Central memory CD4-positive, alpha-beta T cell (primary cell): Measurements from ENCODE around the gene ZNF486.
A peak's percentile ranks its signal among the peaks of the same experiment; 100 is the strongest.
"Not testable (repeated sequence)": the region's sequence is repeated elsewhere in the genome, so short reads cannot be mapped to it uniquely, and the experiment has no call there.

Experiments used
- DNase-seq: peaks from one replicate; pipeline ENCODE4 v3.0.0; 2022
- total RNA-seq, 3 experiments: gene quantifications; one replicate each; lab custom pipeline; 2026; lab: John Stamatoyannopoulos, UW

Gene ZNF486
- 8.9 to 27.9 (median 13.5) reads per million in 3 experiments for total RNA-seq

DNA sequence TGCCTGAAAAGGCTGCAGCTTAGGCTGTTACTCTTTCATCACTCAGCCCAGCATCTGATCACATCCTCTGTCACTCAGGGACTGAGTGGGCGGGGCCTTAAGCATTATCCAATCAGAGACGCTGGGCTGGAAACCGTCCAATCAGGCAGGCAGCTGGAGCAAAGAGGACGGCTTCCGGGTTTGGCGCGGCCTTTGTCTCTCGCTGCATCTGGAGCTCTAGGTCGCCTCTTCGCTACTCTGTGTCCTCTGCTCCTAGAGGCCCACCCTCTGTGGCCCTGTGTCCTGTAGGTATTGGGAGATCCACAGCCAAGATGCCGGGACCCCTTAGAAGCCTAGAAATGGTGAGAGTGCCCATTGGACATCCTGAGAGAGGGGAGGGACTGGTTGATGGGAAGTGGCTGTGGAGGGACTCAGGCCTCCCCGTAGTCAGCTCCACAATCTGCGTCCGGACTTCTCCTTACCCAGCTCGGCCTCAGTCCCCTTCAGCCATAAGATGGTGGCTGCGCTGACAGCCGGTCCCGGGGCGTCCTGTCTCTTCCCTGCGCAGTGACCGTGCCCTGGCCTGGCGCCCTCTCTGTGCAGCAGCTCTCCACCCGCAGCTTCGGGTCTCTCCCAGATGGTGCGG is at the start of gene ZNF486:
Gene ZNF486 (plus strand): TSS at position 195 of the 625 bp plus-strand sequence. CDS start 117 bp downstream, at position 312.
- DNase-seq: peak; percentile 91

DNA sequence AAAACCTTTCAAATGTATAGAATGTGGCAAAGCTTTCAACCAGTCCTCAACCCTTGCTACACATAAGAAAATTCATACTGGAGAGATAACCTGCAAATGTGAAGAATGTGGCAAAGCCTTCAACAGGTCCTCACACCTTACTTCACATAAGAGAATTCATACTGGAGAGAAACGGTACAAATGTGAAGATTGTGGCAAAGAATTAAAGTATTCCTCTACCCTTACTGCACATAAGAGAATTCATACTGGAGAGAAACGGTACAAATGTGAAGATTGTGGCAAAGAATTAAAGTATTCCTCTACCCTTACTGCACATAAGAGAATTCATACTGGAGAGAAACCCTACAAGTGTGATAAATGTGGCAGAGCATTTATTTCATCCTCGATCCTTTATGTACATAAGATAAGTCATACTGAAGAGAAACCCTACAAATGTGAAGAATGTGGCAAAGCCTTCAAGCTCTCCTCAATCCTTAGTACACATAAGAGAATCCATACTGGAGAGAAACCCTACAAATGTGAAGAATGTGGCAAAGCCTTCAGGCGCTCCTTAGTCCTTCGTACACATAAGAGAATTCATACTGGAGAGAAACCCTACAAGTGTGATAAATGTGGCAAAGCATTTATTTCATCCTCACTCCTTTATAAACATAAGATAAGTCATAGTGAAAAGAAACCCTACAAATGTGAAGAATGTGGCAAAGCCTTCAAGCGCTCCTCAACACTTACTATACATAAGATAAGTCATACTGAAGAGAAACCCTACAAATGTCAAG is 48.8 kb upstream of the ZNF486 start:
- not testable (repeated sequence) for DNase-seq

DNA sequence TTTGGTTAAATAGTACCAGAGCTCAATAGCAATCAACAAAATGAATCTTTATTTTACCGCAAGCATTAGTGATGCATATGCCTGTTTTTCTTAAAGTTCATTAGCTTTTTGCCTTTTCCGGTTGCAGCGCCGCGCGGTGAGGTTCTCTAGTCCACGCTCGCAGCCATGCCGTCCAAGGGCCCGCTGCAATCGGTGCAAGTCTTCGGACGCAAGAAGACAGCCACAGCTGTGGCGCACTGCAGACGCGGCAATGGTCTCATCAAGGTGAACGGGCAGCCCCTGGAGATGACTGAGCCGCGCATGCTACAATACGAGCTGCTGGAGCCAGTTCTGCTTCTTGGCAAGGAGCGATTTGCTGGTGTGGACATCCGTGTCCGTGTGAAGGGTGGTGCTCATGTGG is 42.1 kb upstream of the ZNF486 start:
- no peak for DNase-seq

DNA sequence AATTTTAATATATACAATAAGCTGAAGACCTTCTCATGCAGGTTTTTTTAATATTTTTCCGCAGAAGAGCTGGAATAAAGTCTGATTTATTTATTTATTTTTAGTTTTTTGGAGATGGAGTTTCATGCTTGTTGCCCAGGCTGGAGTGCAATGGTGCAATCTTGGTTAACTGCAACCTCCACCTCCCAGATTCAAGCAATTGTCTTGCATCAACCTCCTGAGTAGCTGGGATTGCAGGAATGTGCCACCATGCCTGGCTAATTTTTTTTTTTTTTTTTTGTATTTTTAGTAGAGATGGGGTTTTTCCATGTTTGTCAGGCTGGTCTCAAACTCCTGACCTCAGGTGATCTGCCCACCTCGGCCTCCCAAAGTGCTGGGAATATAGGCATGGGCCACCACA is 34.1 kb upstream of the ZNF486 start:
- not testable (repeated sequence) for DNase-seq

DNA sequence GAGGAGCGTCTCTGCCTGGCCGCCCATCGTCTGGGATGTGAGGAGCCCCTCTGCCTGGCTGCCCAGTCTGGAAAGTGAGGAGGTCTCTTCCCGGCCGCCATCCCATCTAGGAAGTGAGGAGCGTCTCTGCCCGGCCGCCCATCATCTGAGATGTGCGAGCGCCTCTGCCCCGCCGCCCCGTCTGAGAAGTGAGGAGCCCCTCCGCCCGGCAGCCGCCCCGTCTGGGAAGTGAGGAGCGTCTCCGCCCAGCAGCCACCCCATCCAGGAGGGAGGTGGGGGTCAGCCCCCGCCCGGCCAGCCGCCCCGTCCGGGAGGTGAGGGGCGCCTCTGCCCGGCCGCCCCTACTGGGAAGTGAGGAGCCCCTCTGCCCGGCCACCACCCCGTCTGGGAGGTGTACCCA is 29.3 kb upstream of the ZNF486 start:
- DNase-seq: not testable (repeated sequence)

DNA sequence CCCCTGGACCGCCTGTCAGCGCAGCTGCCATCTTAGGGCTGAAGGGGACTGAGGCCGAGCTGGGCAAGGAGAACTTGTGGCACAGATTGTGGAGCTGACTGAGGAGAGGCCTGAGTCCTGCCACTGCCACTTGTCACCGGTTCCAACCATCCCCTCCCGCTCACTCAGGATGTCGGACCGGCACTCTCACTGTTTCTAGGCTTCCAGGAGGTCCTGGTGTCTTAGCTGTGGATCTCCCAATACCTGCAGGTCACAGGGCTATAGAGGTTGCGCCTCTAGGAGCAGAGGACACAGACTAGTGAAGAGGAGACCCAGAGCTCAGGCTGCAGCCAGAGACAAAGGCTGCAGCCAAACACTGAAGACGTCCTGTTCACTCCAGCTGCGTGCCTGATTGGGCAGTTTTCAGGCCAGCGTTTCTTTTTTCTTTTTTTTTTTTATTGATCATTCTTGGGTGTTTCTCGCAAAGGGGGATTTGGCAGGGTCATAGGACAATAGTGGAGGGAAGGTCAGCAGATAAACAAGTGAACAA is 15.3 kb upstream of the ZNF486 start:
- DNase-seq: no peak

DNA sequence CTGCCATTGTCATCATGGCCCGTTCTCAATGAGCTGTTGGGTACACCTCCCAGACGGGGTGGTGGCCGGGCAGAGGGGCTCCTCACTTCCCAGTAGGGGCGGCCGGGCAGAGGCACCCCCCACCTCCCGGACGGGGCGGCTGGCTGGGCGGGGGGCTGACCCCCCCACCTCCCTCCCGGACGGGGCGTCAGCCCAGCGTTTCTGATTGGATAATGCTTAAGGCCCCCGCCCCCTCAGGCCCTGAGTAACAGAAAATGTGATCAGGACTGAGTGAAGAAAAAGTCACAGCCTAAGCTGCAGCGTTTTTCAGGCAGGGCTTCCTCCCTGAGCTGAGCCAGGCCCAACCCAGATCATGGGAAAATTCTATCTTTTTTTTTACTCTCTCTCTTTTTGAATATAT is 14.5 kb upstream of the ZNF486 start:
- DNase-seq: not testable (repeated sequence)

DNA sequence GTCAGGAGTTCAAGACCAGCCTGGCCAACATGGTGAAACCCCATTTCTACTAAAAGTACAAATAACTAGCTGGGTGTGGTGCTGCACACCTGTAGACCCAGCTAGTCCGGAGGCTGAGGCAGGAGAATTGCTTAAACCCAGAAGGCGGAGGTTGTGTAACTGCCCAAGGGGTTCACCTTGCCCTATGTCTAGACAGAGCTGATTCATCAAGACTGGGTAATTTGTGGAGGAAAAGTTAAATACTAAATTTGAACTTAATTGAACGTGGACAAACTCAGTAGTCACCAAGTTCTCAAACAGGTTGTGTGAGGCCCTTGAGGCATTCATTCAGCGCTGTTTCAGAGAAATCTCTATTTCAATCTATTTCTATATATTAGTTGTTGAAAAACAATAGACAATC is 13.7 kb upstream of the ZNF486 start:
- no peak for DNase-seq

DNA sequence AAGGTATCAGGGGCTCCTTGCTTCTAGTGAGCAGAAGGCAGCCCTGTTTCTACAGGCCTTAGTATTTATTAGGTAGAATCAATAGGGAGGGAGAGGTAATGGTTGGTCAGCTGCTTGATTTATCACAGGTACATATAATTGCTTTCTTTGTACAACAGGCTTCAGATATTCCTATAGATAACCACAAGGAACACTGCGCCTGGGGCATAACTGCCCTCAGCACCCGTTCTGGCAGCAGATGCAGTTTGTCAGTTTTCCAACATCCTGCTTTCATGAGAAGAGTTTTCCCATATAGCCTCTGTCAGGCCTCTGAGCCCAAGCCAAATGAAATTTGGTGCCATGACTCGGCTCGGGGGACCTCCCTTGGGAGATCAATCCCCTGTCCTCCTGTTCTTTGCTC is 12.4 kb upstream of the ZNF486 start:
- DNase-seq: no peak

DNA sequence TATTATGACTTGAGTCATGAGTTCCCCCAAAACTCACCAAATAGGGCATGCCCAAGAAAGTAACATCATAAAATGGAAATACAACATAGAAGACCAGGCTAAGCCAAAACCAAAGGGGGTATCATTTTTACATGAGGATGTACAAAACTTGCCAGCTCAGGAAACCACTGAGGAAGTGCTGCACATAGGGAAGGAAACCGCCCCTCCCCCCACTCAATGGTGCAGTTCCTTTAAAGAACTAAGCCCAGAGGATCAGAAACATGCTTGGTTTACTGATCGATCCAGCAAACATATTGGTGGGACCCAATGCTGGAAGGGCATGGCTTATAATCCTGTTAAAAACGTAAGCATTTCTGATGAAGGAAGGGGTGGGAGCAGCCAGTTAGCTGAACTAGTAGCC is 4.2 kb upstream of the ZNF486 start:
- DNase-seq: peak; percentile 13

DNA sequence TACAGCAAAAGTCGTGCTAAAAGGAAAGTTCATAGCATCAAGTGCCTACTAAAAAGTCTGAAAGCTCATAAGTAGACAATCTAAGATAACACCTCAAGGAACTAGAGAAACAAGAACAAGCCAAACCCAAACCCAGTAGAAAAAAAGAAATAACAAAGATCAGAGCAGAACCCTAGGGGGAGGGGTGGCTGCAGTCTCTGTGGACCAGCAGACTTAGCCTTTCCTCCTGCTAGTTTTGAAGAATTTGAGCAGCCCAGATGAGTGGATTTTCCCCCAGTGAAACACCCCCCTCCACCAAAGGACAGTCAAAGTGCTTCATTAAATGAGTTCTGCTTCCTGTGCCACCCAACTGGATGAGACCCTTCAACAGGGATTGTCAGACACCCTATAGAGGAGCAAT is 2.6 kb upstream of the ZNF486 start:
- no peak for DNase-seq

DNA sequence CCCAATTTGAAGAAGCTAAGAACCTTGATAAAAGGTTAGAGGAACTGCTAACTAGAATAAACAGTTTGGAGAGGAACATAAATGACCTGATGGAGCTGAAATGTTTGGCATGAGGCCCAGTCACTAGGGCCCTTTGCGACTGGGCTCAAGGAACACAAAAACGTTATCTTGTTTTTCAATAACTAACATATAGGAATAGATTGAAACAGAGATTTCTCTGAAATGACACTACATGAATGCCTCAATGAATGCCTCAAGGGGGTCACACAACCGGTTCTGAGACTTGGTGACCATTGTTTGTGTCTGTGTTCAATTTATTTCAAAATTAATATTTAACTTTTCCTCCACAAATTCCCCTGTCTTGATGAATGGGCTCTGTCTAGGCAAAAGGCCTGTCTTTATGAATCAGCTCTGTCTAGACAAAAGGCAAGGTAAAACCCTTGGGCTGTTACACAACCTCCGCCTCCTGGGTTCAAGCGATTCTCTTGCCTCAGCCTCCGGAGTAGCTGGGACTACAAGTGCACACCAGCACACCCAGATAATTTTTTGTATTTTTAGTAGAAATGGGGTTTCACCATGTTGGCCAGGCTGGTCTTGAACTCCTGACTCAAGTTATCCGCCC is 932 bp upstream of the ZNF486 start:
- DNase-seq: no peak

DNA sequence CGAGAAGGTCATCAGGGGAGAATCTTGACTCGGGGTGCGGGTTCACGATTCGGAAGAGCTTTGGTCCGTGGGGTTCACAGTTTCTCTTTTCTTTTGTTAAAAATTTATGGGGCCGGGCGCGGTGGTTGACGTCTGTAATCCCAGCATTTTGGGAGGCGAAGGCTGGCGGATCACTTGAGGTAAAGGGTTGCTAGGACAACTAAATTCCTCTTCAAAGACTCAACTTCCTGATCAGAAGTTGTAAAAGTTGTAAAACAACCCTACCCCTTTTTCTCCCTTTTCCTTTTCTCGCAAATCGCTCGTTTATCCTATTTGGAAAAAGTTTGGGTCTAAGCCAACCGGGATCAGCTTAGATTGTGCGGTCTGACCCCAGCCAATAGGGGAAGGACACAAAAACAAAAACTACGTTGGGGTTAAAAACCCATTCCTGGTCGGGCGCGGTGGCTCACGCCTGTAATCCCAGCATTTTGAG is 673 bp downstream of the ZNF486 start:
- DNase-seq: no peak

DNA sequence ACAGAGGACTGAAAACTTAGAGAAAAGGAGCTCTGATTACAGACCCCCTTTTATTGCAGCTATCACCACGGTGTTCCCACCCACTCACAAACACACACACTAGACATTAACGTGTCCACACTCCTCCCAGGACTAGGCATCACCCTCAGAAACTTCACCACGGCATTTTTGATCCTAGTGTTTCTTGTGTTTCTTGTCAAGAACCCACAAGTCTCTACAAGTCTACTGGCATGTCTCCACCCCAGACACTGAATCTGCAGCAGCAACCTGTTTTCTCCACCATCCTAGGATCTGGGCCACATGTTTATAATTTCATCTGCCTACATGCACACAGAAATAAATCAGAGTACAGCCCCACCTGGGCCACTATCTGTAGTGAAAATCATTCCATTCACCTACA is 4.3 kb downstream of the ZNF486 start:
- no peak for DNase-seq

DNA sequence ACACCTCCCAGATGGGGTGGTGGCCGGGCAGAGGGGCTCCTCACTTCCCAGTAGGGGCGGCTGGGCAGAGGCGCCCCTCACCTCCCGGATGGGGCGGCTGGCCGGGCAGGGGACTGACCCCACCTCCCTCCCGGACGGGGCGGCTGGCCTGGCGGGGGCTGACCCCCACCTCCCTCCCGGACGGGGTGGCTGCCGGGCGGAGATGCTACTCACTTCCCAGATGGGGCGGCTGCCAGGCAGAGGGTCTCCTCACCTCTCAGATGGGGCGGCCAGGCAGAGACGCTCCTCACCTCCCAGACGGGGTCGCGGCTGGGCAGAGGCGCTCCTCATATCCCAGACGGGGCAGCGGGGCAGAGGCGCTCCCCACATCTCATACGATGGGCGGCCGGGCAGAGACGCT is 8.8 kb downstream of the ZNF486 start:
- DNase-seq: not testable (repeated sequence)

DNA sequence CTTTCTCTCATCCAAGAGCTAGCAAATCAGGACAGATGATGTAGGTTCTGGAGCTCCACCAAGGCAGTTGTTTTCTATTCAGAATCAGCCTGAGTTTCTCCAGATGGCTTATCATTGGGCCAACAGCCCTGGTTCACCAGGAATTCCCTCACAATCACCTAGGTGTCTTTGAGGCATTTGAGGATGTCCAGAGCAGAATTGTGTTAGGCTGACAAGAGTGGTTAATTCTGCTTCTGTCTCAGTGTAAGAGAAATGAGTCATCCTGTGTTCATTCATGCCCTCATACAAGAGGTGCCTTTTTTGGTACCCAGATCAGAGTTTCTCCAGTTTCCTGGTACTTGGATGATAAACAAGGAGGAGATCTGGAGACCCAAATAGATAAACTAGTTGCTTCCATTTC is 12.9 kb downstream of the ZNF486 start:
- DNase-seq: not testable (repeated sequence)

DNA sequence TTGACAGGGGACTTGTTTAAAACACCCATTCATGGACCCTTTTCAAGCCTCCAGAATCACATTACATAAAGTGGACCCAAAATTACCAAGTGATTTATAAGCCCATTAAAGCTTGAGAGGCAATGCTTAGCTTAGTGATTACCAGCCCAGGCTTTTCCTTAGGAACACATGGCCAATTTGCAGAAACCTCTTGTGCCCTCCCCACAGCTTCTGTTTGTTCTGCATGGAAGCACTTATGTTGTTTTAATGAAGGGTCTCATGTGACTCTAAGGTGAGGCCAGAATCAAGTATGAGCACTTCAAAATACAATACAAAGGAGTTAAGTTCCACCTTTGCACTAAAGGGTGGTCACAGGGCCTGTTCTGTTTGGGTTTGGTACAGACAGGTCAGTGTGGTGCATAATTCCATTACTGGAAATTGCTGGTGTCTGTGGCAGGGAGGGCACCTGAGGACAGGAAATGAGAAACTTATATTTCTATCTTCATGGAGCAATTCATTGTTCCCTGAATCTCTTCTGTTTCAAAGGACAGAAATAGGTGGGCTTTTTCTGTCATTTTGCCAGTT is 15.3 kb downstream of the ZNF486 start:
- DNase-seq: no peak

DNA sequence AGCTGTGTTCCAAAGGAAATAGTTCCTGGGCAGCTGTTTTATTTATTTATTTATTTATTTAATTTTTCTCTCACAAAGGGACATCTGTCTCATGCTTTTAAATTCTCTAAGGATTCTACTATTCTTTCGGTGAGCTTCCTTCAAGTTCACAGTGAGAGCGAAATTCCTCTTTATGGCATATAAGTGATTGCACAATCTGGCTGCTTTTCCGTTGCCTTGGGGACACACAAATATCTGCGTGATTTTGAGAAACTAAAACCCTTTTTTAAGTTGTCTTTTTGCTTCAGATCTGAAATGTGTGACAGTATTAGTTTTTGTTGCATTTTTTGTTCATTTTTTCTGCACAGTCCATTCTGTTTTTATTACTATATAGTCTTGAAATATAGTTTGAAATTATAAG is 19.2 kb downstream of the ZNF486 start:
- no peak for DNase-seq

DNA sequence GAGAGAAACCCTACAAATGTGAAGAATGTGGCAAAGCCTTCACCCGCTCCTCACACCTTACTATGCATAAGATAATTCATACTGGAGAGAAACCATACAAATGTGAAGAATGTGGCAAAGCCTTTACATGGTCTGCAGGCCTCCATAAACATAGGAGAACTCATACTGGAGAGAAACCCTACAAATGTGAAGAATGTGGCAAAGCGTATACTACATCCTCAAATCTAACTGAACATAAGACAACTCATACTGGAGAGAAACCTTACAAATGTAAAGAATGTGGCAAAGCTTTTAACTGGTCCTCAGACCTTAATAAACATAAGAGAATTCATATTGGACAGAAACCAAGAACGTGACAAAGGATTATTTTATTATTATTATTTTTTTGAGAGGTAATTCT is 30.7 kb downstream of the ZNF486 start:
- no peak for DNase-seq

DNA sequence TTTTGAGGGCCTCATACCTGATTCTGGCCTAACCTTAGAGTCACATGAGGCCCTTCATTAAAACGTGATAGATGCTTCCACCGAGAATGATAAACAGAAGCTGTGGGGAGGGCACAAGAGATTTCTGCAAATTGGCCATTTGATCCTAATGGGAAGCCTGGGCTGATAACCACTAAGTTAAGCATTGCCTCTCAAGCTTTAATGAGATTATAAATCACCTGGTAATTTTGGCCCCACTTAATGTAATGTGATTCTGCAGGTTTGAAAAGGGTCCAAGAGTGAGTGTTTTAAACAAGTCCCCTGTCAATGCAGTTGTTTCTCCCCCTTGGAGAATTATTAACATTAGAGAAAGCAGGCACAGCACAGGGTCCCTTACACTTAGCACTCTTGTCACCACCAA is 42.0 kb downstream of the ZNF486 start:
- no peak for DNase-seq

DNA sequence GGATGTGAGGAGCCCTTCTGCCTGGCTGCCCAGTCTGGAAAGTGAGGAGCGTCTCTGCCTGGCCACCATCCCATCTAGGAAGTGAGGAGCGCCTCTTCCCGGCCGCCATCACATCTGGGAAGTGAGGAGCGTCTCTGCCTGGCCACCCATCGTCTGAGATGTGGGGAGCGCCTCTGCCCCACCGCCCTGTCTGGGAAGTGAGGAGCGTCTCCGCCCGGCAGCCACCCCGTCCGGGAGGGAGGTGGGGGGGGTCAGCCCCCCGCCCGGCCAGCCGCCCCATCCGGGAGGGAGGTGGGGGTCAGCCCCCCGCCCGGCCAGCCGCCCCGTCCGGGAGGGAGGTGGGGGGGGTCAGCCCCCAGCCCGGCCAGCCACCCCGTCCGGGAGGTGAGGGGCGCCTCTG is 47.4 kb downstream of the ZNF486 start:
- DNase-seq: not testable (repeated sequence)

DNA sequence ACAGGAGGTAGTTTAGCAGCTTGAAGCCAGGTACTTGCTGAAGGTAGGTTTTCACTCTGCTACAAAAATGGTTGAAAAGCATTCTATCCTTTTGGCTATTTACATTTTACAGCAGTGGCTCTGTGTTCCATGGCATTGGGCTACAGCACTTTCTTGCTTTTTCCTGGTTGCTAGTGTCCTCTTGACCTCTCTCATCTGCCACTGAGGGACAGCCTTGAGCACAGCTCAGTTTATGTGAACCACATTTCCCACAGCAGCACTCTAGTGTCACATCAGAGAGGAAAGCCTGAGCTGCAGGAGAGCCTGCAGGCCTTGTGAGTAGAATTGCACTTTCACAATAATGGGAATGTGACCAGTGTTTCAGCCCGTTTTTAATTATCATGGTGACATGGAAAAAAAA is 54.6 kb downstream of the ZNF486 start:
- not testable (repeated sequence) for DNase-seq

DNA sequence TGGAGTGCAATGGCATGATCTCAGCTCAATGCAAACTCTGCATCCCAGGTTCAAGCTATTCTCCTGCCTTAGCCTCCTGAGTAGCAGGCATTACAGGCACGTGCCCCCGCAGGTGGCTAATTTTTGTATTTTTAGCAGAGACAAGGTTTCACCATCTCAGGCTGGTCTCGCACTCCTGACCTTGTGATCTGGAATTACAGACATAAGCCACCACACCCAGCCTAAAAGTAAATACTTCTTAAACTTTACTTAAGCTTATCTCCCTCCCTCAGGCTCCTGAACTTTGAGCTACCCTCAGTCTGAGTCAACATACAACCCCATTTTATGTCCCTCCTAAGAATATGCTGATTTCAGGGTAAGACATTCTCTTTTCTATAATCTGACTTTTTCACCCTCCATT is 66.1 kb downstream of the ZNF486 start:
- DNase-seq: no peak
